Right ventricle myocardium inferior (tissue), 1 donor: ENCODE data around the gene TROAP. TPM values are rescaled to one million over a fixed set of nuclear protein-coding genes. Genes with fewer than 3 reads are reported as not detected.

Experiments
- total RNA-seq: library from RNA; stranded (reverse); fragmentation: NEBNext Ultra II Directional; extraction: Animal tissue kit (Norgen Biotek cat#: 25700); gene quantifications from one replicate; pipeline ENCODE4 v1.2.1, GENCODE V29; 2021
- donor health status: DM: no; HTN: yes; CAD: no; lungs with severe emphysema.

TROAP gene
- total RNA-seq, 1 donor from 2014 or later: 0.97 TPM

Other genes with a start within 250 kb of the TROAP start
- gene DHH, start 228.5 kb upstream of the TROAP start, total RNA-seq: 0.87 TPM
- 26.3 TPM for gene LMBR1L, start 212.4 kb upstream of the TROAP start, total RNA-seq
- gene TUBA1B, start 191.9 kb upstream of the TROAP start, total RNA-seq: 510 TPM
- gene TUBA1A, start 134.2 kb upstream of the TROAP start, total RNA-seq: 135 TPM
- 86.2 TPM for gene TUBA1C, start 58.2 kb upstream of the TROAP start, total RNA-seq
- 0.57 TPM for gene PRPH, start 28.1 kb upstream of the TROAP start, total RNA-seq
- gene C1QL4, start 13.9 kb downstream of the TROAP start, total RNA-seq: not detected
- gene DNAJC22, start 23.6 kb downstream of the TROAP start, total RNA-seq: not detected
- 6.4 TPM for gene SPATS2, start 44.2 kb downstream of the TROAP start, total RNA-seq
- 0.27 TPM for gene KCNH3, start 215.8 kb downstream of the TROAP start, total RNA-seq
- 88.9 TPM for gene MCRS1, start 244.9 kb downstream of the TROAP start, total RNA-seq